Endothelial cell of umbilical vein (primary cell): ENCODE results near the gene STK40.

Experiments
- EZH2 ChIP-seq: IDR thresholded peaks from 2 replicates; pipeline ENCODE4 v1.6.1; 2012; ENCODE audit warnings: borderline replicate concordance, low read depth, mild to moderate bottlenecking, moderate library complexity, low read length, inconsistent platforms; ENCODE audit not compliant: severe bottlenecking
- POLR2A ChIP-seq: IDR thresholded peaks from 2 replicates; pipeline ENCODE4 v1.6.1; 2012; ENCODE audit warnings: low read depth, mild to moderate bottlenecking, control low read depth, low read length
- POLR2AphosphoS5 ChIP-seq: IDR thresholded peaks from 2 replicates; pipeline ENCODE4 v1.6.1; 2012; ENCODE audit warnings: low read depth, mild to moderate bottlenecking, control low read depth, low read length, moderate library complexity; ENCODE audit not compliant: insufficient read depth
- TF ChIP-seq, protein P1 (sequence below), 2 donors: IDR thresholded peaks; 1 replicate in 1 of 2; 2 replicates in 1 of 2; pipeline ENCODE4 v1.5.1; 2011; ENCODE audit warnings: low read length in 2 of 2, mild to moderate bottlenecking in 2 of 2, moderate library complexity in 2 of 2, control low read depth in 1 of 2, inconsistent platforms in 1 of 2, low read depth in 1 of 2; ENCODE audit not compliant: insufficient read depth in 1 of 2; ENCODE audit errors: extremely low read depth in 1 of 2
- TF ChIP-seq, protein P2 (sequence below): IDR thresholded peaks from 2 replicates; pipeline ENCODE4 v1.6.1; 2011; ENCODE audit not compliant: insufficient read depth, insufficient read length

DNA sequence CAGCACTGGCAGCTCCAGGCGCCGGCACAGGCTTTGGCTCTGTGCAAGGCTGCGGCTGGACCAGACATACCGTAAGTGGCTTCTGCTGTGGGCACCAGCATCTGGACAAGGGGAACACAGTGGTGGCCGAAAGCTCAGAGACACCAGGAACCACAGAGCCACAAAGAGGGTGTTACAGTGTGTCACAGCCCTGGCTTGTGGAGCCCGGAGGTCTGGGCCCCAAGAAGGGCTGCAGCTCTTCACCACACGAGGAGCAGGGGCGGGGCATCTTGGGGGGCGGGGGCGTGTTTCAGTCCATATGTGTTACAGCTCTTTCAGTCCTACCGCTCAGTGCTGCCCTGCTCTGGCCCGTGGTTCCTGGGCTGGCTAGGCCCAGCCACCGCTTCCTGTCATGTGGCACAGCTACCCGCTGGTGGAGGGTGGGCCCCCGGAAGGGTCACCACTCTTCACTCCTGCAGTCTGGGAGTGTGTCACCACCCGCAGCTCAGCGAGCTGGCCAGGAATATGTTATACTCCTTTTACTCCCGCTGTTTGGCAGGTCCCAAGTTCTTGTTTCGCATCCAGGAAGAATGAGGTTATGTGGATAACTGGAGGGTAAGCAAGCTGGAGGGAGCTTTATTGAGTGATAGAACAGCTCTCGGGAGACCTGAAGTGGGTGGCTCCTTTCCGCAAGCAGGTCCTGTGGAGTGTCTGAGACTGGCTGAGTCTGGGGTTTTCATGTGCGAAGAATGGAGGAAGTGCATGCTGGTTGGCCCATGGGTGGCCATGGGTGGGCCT, 15.3 kb upstream of the STK40 start:
- TF ChIP-seq EZH2 (no peak), POLR2AphosphoS5 (no peak), POLR2A (no peak)
- TF ChIP-seq, protein P1, sequence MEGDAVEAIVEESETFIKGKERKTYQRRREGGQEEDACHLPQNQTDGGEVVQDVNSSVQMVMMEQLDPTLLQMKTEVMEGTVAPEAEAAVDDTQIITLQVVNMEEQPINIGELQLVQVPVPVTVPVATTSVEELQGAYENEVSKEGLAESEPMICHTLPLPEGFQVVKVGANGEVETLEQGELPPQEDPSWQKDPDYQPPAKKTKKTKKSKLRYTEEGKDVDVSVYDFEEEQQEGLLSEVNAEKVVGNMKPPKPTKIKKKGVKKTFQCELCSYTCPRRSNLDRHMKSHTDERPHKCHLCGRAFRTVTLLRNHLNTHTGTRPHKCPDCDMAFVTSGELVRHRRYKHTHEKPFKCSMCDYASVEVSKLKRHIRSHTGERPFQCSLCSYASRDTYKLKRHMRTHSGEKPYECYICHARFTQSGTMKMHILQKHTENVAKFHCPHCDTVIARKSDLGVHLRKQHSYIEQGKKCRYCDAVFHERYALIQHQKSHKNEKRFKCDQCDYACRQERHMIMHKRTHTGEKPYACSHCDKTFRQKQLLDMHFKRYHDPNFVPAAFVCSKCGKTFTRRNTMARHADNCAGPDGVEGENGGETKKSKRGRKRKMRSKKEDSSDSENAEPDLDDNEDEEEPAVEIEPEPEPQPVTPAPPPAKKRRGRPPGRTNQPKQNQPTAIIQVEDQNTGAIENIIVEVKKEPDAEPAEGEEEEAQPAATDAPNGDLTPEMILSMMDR (IDR thresholded peaks at IDR 0.05; ENCODE audit: extremely low read depth in 1 of 2, insufficient read depth in 1 of 2, low read depth in 1 of 2, low read length in 2 of 2), result no peak
- TF ChIP-seq, protein P2, sequence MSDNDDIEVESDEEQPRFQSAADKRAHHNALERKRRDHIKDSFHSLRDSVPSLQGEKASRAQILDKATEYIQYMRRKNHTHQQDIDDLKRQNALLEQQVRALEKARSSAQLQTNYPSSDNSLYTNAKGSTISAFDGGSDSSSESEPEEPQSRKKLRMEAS, result no peak
